Endothelial cell (in vitro differentiated cells): Measurements from ENCODE around the gene VWC2. TPM values are rescaled to one million over a fixed set of nuclear protein-coding genes. Genes with fewer than 3 reads are reported as not detected.

Experiments used
- DNase-seq: peaks from one replicate; pipeline ENCODE4 v3.0.0; 2021; ENCODE audit warnings: low spot score
- H3K27ac Mint-ChIP-seq: one replicate; pipeline ENCODE4 v1.8.0; 2021; ENCODE audit warnings: mixed read lengths, inconsistent platforms; ENCODE audit not compliant: unreplicated experiment
- H3K27me3 Mint-ChIP-seq: one replicate; pipeline ENCODE4 v1.8.0; 2021; ENCODE audit warnings: mild to moderate bottlenecking, moderate library complexity, mixed read lengths, inconsistent platforms; ENCODE audit not compliant: unreplicated experiment
- H3K36me3 Mint-ChIP-seq: one replicate; pipeline ENCODE4 v1.8.0; 2021; ENCODE audit warnings: mild to moderate bottlenecking, low read depth, mixed read lengths, inconsistent platforms; ENCODE audit not compliant: unreplicated experiment
- H3K4me1 Mint-ChIP-seq: one replicate; pipeline ENCODE4 v1.8.0; 2021; ENCODE audit warnings: mild to moderate bottlenecking, mixed read lengths, inconsistent platforms; ENCODE audit not compliant: unreplicated experiment
- H3K4me3 Mint-ChIP-seq: one replicate; pipeline ENCODE4 v1.8.0; 2021; ENCODE audit warnings: mild to moderate bottlenecking, mixed read lengths, inconsistent platforms; ENCODE audit not compliant: unreplicated experiment
- H3K9me3 Mint-ChIP-seq: one replicate; pipeline ENCODE4 v1.8.0; 2021; ENCODE audit warnings: mixed read lengths, inconsistent platforms; ENCODE audit not compliant: unreplicated experiment
- CTCF ChIP-seq: fragments of 200-600 bp; sonication (generic); IDR thresholded peaks from one replicate; pipeline ENCODE4 v1.5.0; 2021; ENCODE audit warnings: antibody characterized with exemption; ENCODE audit not compliant: unreplicated experiment
- long read RNA-seq: library from polyadenylated mRNA; unstranded; transcript quantifications from one replicate; pipeline ENCODE4 v2.0.0, GENCODE V29; 2020; ENCODE audit not compliant: unreplicated experiment
- total RNA-seq: library from RNA; stranded (reverse); fragmentation: NEBNext Ultra II Directional; extraction: Animal tissue kit (Norgen Biotek cat#: 25700); gene quantifications from one replicate; pipeline ENCODE4 v1.2.1, GENCODE V29; 2021; ENCODE audit not compliant: unreplicated experiment

VWC2 gene
- total RNA-seq = 0.05 TPM
- long read RNA-seq = 0 reads

DNA sequence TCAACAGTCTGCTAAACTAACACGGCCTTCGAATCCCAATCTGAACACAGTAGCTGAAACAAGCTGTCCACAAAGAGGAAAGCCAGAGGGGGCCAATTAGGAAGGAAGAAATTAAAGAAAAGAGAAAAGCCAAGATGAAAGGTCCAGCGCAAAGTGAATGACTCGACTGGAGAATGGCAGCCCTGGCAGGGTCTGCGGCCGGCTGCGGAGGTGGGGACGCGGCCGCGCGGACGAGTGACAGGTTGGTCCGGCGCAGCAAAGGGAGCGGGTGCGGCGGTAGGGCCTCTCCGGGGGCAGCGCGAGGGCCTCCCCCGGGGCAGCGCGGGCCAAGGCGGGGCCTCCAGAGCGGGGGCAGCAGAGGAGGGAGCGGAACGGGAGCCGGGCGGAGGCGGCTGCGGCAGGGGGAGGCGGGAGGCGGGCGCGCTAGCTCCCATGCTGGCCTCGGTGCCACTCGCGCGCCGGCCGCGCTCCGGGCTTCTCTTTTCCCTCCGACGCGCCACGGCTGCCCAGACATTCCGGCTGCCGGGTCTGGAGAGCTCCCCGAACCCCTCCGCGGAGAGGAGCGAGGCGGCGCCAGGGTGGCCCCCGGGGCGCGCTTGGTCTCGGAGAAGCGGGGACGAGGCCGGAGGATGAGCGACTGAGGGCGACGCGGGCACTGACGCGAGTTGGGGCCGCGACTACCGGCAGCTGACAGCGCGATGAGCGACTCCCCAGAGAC, at the start of gene VWC2:
Gene VWC2, plus strand, starts transcription at position 421 of the 718 bp plus-strand sequence. CDS start 1,798 bp downstream, outside the sequence.
- TF ChIP-seq CTCF = no peak
- Mint-ChIP-seq H3K9me3 (peaks cover 6% of the 10 kb centered on the region), H3K27me3 (peaks cover 10% of the 10 kb centered on the region), H3K36me3 (peaks cover 5% of the 10 kb centered on the region), H3K27ac (peak within 1 kb of the TSS; percentile 80), H3K4me1 (peaks cover 11% of the 10 kb centered on the region), H3K4me3 (peak within 1 kb of the TSS; percentile 95)
- DNase-seq = peak; percentile 33

GRCh38 chr7:49724071-49724470, 49.4 kb upstream of the VWC2 start:
- Mint-ChIP-seq H3K9me3 (no peaks in the 10 kb centered on the region), H3K27ac (no peak overlapping the region)

DNA sequence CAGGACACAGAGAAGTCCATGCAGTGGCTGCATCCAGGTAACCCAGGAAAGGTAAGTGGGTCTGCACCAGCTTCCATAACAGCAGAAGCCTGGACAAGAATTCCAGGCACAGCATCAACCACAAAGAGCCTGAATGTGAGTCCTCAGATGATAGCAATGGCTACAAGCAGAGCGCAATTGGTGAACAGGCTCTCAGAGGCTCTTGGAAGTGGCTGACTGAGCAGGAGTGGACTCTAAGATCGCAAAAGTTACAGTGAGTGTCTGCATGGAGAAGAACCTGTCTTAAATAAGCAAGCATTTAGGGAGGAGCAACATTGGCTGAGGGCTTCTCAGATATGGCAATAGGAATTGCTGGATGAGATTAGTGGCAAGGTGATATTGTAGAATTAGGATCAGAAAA, 41.6 kb upstream of the VWC2 start:
- DNase-seq = no peak

More at GRCh38 chr7:49724071-49724470, 49.4 kb upstream of the VWC2 start:
- DNase-seq = no peak
- Mint-ChIP-seq H3K4me3 (no peak overlapping the region), H3K4me1 (no peaks in the 10 kb centered on the region), H3K36me3 (no peaks in the 10 kb centered on the region), H3K27me3 (no peaks in the 10 kb centered on the region)
- no peak for TF ChIP-seq CTCF

DNA sequence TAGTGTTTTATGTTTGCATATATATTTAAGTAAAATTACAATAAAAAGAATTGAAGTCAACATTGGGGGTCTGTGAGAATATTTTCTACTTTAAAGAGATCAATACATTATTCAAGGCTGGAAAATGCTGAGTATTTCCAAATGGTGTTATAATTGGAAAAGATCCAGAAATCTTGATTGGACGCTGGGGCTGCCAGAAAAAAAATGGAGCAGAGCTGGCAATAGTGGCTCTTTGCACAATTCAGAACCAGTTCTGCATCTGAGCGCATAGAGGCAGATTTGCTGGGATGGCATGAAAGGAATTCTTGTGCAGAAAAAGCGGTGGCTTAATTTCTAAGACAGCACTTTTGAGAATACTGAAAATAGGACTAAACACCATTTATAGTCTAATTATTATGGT, 10.8 kb upstream of the VWC2 start:
- TF ChIP-seq CTCF = no peak
- no peaks in the 10 kb centered on the region for H3K36me3 Mint-ChIP-seq
- no peak overlapping the region for H3K27ac Mint-ChIP-seq
- no peaks in the 10 kb centered on the region for H3K27me3 Mint-ChIP-seq
- H3K4me3 Mint-ChIP-seq = no peak overlapping the region
- no peak for DNase-seq
- no peaks in the 10 kb centered on the region for H3K9me3 Mint-ChIP-seq
- H3K4me1 Mint-ChIP-seq = peaks cover 2% of the 10 kb centered on the region

More for the DNA sequence above, 41.6 kb upstream of the VWC2 start:
- Mint-ChIP-seq H3K36me3 (no peaks in the 10 kb centered on the region), H3K4me1 (no peaks in the 10 kb centered on the region), H3K9me3 (no peaks in the 10 kb centered on the region), H3K4me3 (no peak overlapping the region), H3K27me3 (no peaks in the 10 kb centered on the region), H3K27ac (no peak overlapping the region)
- no peak for TF ChIP-seq CTCF

GRCh38 chr7:49763791-49764190, 9.6 kb upstream of the VWC2 start:
- no peak for TF ChIP-seq CTCF
- no peaks in the 10 kb centered on the region for H3K36me3 Mint-ChIP-seq

More at GRCh38 chr7:49763791-49764190, 9.6 kb upstream of the VWC2 start:
- peaks cover 2% of the 10 kb centered on the region for H3K4me1 Mint-ChIP-seq
- no peaks in the 10 kb centered on the region for H3K27me3 Mint-ChIP-seq
- H3K9me3 Mint-ChIP-seq = no peaks in the 10 kb centered on the region
- no peak overlapping the region for H3K27ac Mint-ChIP-seq
- no peak overlapping the region for H3K4me3 Mint-ChIP-seq
- no peak for DNase-seq
